HEK293 (cell line): ENCODE measurements around the gene MRPL28.

Experiments
- GLI2 ChIP-seq: fragments of 450-650 bp; formaldehyde crosslinking; IDR thresholded peaks from 2 replicates; pipeline ENCODE4; 2017; ENCODE audit warnings: missing biosample characterization, missing genetic modification characterization, low read depth, borderline replicate concordance
- PRDM1 ChIP-seq: fragments of 450-650 bp; formaldehyde crosslinking; IDR thresholded peaks from 2 replicates; pipeline ENCODE4; 2016; ENCODE audit warnings: missing biosample characterization, missing genetic modification characterization
- SCRT1 ChIP-seq: fragments of 450-650 bp; formaldehyde crosslinking; IDR thresholded peaks from 2 replicates; pipeline ENCODE4 v1.5.1; 2016; ENCODE audit warnings: missing biosample characterization, missing genetic modification characterization, borderline replicate concordance
- TRIM28 ChIP-seq: IDR thresholded peaks from 2 replicates; pipeline ENCODE4 v1.6.1; 2011; ENCODE audit warnings: low read length, control low read depth, borderline replicate concordance
- ZNF10 ChIP-seq: fragments of 450-650 bp; formaldehyde crosslinking; IDR thresholded peaks from 2 replicates; pipeline ENCODE4 v1.5.1; 2017; ENCODE audit warnings: missing biosample characterization, missing genetic modification characterization
- ZNF423 ChIP-seq: fragments of 450-650 bp; formaldehyde crosslinking; IDR thresholded peaks from 2 replicates; pipeline ENCODE4 v1.5.1; 2016; ENCODE audit warnings: missing biosample characterization, missing genetic modification characterization
- ZNF433 ChIP-seq: fragments of 450-650 bp; formaldehyde crosslinking; IDR thresholded peaks from 2 replicates; pipeline ENCODE4 v1.5.1; 2016; ENCODE audit warnings: missing biosample characterization, missing genetic modification characterization, low read depth
- ZNF510 ChIP-seq: fragments of 450-650 bp; formaldehyde crosslinking; IDR thresholded peaks from 2 replicates; pipeline ENCODE4 v1.5.1; 2018; ENCODE audit warnings: mild to moderate bottlenecking, missing genetic modification characterization, missing biosample characterization; ENCODE audit not compliant: insufficient replicate concordance
- ZNF792 ChIP-seq: fragments of 450-650 bp; formaldehyde crosslinking; IDR thresholded peaks from 2 replicates; pipeline ENCODE4 v1.5.1; 2016; ENCODE audit warnings: missing biosample characterization, missing genetic modification characterization
- TF ChIP-seq, protein P1 (sequence below): fragments of 450-650 bp; formaldehyde crosslinking; IDR thresholded peaks from 2 replicates; pipeline ENCODE4 v1.5.1; 2016; ENCODE audit warnings: missing biosample characterization, missing genetic modification characterization
- TF ChIP-seq, protein P2 (sequence below): fragments of 450-650 bp; formaldehyde crosslinking; conservative IDR thresholded peaks from 2 replicates; pipeline ENCODE4 v1.5.1; 2016; ENCODE audit warnings: low read depth, missing biosample characterization, missing genetic modification characterization

DNA sequence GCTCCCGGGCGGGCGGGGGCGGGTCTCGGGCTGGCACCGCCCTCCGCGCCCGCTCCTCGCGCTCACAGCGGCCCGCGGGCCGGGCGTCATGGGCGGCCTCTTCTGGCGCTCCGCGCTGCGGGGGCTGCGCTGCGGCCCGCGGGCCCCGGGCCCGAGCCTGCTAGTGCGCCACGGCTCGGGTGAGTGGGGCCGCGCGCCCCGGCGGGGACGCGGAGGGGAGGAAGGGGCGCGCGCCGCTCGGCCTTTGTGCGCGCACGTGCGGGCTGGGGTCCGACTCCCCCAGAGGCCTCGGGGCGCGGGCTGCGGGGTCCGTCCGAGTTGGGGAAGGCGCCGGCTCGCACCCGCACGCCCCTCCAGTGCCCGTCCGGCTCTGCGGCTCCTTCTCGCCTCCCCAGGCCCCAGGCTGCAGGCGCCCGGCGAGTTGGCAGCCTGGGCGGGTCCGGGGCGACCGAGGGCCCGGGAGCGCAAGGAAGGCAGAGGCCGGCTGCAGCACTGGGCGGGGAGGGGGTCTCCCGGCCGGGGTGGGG, 26.9 kb upstream of the MRPL28 start, which contains the start of gene NME4:
- no peak for TF ChIP-seq ZNF433
- TF ChIP-seq ZNF510, result no peak
- TF ChIP-seq, protein P1, sequence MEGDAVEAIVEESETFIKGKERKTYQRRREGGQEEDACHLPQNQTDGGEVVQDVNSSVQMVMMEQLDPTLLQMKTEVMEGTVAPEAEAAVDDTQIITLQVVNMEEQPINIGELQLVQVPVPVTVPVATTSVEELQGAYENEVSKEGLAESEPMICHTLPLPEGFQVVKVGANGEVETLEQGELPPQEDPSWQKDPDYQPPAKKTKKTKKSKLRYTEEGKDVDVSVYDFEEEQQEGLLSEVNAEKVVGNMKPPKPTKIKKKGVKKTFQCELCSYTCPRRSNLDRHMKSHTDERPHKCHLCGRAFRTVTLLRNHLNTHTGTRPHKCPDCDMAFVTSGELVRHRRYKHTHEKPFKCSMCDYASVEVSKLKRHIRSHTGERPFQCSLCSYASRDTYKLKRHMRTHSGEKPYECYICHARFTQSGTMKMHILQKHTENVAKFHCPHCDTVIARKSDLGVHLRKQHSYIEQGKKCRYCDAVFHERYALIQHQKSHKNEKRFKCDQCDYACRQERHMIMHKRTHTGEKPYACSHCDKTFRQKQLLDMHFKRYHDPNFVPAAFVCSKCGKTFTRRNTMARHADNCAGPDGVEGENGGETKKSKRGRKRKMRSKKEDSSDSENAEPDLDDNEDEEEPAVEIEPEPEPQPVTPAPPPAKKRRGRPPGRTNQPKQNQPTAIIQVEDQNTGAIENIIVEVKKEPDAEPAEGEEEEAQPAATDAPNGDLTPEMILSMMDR (tag by site-specific recombination), result no peak
- no peak for TF ChIP-seq GLI2
- TF ChIP-seq, protein P2, sequence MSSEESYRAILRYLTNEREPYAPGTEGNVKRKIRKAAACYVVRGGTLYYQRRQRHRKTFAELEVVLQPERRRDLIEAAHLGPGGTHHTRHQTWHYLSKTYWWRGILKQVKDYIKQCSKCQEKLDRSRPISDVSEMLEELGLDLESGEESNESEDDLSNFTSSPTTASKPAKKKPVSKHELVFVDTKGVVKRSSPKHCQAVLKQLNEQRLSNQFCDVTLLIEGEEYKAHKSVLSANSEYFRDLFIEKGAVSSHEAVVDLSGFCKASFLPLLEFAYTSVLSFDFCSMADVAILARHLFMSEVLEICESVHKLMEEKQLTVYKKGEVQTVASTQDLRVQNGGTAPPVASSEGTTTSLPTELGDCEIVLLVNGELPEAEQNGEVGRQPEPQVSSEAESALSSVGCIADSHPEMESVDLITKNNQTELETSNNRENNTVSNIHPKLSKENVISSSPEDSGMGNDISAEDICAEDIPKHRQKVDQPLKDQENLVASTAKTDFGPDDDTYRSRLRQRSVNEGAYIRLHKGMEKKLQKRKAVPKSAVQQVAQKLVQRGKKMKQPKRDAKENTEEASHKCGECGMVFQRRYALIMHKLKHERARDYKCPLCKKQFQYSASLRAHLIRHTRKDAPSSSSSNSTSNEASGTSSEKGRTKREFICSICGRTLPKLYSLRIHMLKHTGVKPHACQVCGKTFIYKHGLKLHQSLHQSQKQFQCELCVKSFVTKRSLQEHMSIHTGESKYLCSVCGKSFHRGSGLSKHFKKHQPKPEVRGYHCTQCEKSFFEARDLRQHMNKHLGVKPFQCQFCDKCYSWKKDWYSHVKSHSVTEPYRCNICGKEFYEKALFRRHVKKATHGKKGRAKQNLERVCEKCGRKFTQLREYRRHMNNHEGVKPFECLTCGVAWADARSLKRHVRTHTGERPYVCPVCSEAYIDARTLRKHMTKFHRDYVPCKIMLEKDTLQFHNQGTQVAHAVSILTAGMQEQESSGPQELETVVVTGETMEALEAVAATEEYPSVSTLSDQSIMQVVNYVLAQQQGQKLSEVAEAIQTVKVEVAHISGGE (tag by site-specific recombination), result no peak
- no peak for TF ChIP-seq PRDM1 (tag by site-specific recombination)
- TF ChIP-seq ZNF792 (tag by site-specific recombination), result no peak
- TF ChIP-seq SCRT1 (tag by site-specific recombination), result no peak
- no peak for TF ChIP-seq ZNF10 (tag by site-specific recombination)
- TF ChIP-seq ZNF423 (tag by site-specific recombination), result no peak
- no peak for TF ChIP-seq TRIM28
